ENCODE measurements around the gene RAB11FIP3.

- TF ChIP-seq GATA3 (IDR thresholded peaks at IDR 0.05; ENCODE audit: low read depth, low read length) (no peak), GATA2 (IDR thresholded peaks at IDR 0.05; ENCODE audit: low read depth, low read length) (no peak)
Measured at GRCh38 chr16:553601-554296, 128.3 kb downstream of the RAB11FIP3 start.
